ENCODE data around the gene ZFP69B. TPM values are rescaled to one million over a fixed set of nuclear protein-coding genes. Genes with fewer than 3 reads are reported as not detected.

ZFP69B gene
- total and polyA plus RNA-seq, 2 of the 8 experiments (the other 6 are each of a cell fraction or from before 2014, with no cell fraction given), result 1.7 to 8.2 TPM

GRCh38 chr1:40477678-40478053 is 27.4 kb downstream of the ZFP69B start (continued):
- TF ChIP-seq RFX5 (IDR thresholded peaks at IDR 0.05; ENCODE audit: borderline replicate concordance, low read depth, low read length), result no peak
